ENCODE data around the gene A4GNT.
A peak's percentile ranks its signal among the peaks of the same experiment; 100 is the strongest.

Gene A4GNT

DNA sequence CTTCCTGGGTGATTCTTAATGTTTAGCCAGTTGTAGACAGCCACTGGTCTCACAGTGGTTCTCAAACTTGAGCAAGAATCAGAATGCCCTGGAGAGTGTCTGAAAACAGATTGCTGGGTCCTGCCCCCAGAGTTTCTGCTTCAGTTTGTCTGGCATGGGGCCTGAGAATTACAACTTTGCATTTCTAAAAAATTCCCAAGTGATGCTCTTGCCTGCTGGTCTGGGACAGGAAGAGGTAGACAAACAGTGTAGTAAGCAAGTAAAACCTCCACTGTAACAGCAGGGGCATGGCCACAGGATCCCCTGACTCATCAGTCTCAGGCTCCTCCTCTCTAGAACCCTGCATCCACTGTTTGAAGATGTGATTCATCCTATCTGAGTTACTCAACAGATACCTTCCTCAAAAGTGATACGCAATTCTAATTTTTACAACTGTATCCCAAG is 53.3 kb downstream of the A4GNT start:
- DNase-seq (ENCODE audit: low read depth) = peak; percentile 99

DNA sequence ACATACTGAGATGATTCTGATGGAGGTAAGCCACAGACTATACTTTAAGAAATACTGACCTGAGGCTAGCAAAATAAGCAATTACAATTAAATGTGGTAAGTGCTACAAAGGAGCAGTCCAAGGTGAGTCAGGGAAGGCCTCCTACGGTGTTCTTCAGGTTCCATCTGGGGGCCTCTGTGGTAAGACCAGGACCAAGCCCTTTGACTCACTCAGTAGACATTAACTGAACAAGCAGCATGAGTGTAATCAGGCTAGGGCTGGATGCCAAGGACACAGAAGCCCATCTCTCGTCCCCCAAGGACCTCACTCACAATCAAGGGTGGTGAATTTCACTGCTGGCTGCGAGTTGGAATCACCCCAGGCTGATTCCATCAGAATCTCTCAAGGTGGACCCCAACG is 54.1 kb downstream of the A4GNT start:
- DNase-seq (ENCODE audit: low read depth) = peak; percentile 84
